ENCODE results near the gene AIPL1. TPM values are rescaled to one million over a fixed set of nuclear protein-coding genes. Genes with fewer than 3 reads are reported as not detected.

Gene AIPL1
- total RNA-seq, 4 donors from 2014 or later, result not detected

DNA sequence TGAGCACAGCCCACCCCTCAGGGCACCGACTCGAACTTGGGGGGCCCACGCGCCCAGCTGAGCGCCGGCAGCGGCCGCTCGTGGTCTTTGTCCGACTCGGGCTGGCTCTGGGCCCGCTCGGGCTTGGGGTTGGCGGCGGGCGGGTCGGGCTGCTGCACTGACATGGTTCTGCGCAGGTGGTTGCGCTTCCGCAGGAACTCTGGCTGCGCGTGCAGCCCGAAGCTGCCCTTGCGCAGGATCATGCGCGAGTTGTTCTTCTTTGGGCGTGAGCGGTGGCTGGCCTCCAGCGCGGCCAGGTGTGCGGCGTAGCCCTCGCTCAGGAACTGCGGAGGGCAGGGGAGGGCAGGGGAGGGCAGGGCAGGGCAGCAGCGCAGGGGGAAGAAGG lies 20.4 kb upstream of the AIPL1 start:
- peak overlapping the region in 1 of 2 donors; percentile 12 for H3K4me3 ChIP-seq
- peaks cover 0 to 31% (median 0%) of the 10 kb centered on the region in 3 donors for H3K4me1 ChIP-seq
- peaks cover 0 to 30% of the 10 kb centered on the region in 2 donors for H3K36me3 ChIP-seq
- H3K9me3 ChIP-seq, result no peaks in the 10 kb centered on the region
- peak overlapping the region in 2 of 4 donors; percentile 19 to 27 for H3K27ac ChIP-seq
- peaks cover 5% of the 10 kb centered on the region for H3K27me3 ChIP-seq
- WGBS, 2 donors (ENCODE audit: low coverage in 1 of 2), result no CpG with 5 or more reads among the region's 35 CpGs
- ATAC-seq, result peak; percentile 26
- TF ChIP-seq, protein P1, sequence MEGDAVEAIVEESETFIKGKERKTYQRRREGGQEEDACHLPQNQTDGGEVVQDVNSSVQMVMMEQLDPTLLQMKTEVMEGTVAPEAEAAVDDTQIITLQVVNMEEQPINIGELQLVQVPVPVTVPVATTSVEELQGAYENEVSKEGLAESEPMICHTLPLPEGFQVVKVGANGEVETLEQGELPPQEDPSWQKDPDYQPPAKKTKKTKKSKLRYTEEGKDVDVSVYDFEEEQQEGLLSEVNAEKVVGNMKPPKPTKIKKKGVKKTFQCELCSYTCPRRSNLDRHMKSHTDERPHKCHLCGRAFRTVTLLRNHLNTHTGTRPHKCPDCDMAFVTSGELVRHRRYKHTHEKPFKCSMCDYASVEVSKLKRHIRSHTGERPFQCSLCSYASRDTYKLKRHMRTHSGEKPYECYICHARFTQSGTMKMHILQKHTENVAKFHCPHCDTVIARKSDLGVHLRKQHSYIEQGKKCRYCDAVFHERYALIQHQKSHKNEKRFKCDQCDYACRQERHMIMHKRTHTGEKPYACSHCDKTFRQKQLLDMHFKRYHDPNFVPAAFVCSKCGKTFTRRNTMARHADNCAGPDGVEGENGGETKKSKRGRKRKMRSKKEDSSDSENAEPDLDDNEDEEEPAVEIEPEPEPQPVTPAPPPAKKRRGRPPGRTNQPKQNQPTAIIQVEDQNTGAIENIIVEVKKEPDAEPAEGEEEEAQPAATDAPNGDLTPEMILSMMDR (IDR thresholded peaks at IDR 0.05), result no peak
- TF ChIP-seq POLR2A (IDR thresholded peaks at IDR 0.05) (no peak), POLR2AphosphoS5 (IDR thresholded peaks at IDR 0.05) (no peak), EP300 (IDR thresholded peaks at IDR 0.05) (no peak)

- no peaks in the 10 kb centered on the region for H3K9me3 ChIP-seq
- peaks cover 0 to 25% of the 10 kb centered on the region in 2 donors for H3K36me3 ChIP-seq
- H3K27me3 ChIP-seq, result peaks cover 5% of the 10 kb centered on the region
- TF ChIP-seq, protein P1 (IDR thresholded peaks at IDR 0.05), result no peak
- TF ChIP-seq POLR2A (IDR thresholded peaks at IDR 0.05) (no peak), POLR2AphosphoS5 (IDR thresholded peaks at IDR 0.05) (no peak), EP300 (IDR thresholded peaks at IDR 0.05) (no peak)
- peak overlapping the region in 2 of 4 donors; percentile 19 to 27 for H3K27ac ChIP-seq
- ATAC-seq, result no peak
- H3K4me3 ChIP-seq, result peak overlapping the region in 1 of 2 donors; percentile 12
- peaks cover 0 to 31% (median 0%) of the 10 kb centered on the region in 3 donors for H3K4me1 ChIP-seq
- 47% methylated on average over 3 of the region's 35 CpGs; no CpG with 5 or more reads in 1 of the 2 donors for WGBS, 2 donors (ENCODE audit: low coverage in 1 of 2)
Measured at GRCh38 chr17:6454495-6455320, 19.8 kb upstream of the AIPL1 start.

GRCh38 chr17:6453279-6454024 lies 18.5 kb upstream of the AIPL1 start:
- WGBS, 2 donors (ENCODE audit: low coverage in 1 of 2), result 62 to 100% methylated on average over 1 to 2 of the region's 14 CpGs
- Histone ChIP-seq H3K27me3 (peaks cover 5% of the 10 kb centered on the region), H3K27ac (no peak overlapping the region), H3K4me3 (no peak overlapping the region), H3K4me1 (peaks cover 0 to 29% (median 0%) of the 10 kb centered on the region in 3 donors), H3K36me3 (peaks cover 0 to 20% of the 10 kb centered on the region in 2 donors), H3K9me3 (no peaks in the 10 kb centered on the region)
- TF ChIP-seq POLR2A (IDR thresholded peaks at IDR 0.05), result no peak
- TF ChIP-seq EP300 (IDR thresholded peaks at IDR 0.05), result no peak
- TF ChIP-seq, protein P1 (IDR thresholded peaks at IDR 0.05), result no peak
- TF ChIP-seq POLR2AphosphoS5 (IDR thresholded peaks at IDR 0.05), result no peak
- ATAC-seq, result no peak

DNA sequence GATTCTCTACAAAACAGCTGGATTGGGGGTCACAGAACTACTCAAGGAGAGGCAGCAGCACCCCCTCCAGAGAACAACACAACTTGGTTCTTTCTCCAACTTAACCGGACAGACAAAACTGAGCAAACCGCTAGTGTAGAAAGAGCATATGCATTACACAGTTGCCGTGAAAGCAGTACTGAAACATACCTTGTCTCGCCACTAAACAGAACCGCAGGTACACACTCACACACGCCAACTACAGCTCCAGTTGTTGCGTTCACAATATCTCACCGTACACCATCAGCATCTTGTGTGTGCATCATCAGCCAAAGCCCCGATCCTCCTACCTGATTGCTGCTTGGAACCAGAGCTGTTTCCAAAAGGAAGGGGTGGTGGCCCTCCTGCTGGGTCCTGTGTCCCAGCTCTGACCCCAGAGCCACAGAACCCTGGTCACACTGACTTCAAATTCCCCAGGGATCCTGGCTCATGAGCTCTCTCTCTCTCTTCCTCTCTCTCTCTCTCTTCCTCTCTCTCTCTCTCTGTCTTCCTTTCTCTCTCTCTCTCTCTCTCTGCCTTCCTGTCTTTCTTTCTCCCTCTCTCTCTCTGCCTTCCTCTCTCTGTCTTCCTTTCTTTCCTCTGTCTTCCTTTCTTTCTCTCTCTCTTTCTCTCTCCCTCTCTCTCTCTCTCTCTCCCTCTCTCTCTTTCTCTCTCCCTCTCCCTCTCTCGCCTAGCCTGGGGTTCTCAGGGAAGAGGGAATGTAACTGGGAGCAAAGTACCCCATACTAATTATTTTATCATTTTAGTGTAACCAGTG lies 17.7 kb upstream of the AIPL1 start:
- no peak overlapping the region for H3K27ac ChIP-seq
- no peak overlapping the region for H3K4me3 ChIP-seq
- 71 to 88% methylated on average over 8 to 9 of the region's 10 CpGs for WGBS, 2 donors (ENCODE audit: low coverage in 1 of 2)
- H3K4me1 ChIP-seq, result peaks cover 0 to 22% (median 0%) of the 10 kb centered on the region in 3 donors
- ATAC-seq, result no peak
- H3K27me3 ChIP-seq, result peaks cover 5% of the 10 kb centered on the region
- H3K9me3 ChIP-seq, result no peaks in the 10 kb centered on the region
- peaks cover 0 to 20% of the 10 kb centered on the region in 2 donors for H3K36me3 ChIP-seq
- TF ChIP-seq, protein P1 (IDR thresholded peaks at IDR 0.05), result no peak
- no peak for TF ChIP-seq POLR2A (IDR thresholded peaks at IDR 0.05)
- no peak for TF ChIP-seq POLR2AphosphoS5 (IDR thresholded peaks at IDR 0.05)
- TF ChIP-seq EP300 (IDR thresholded peaks at IDR 0.05), result no peak
